H54 (cell line): Measurements from ENCODE around the gene C1QL1.

Experiments used
- DNase-seq: peaks from one replicate; pipeline ENCODE4 v3.0.0; 2011; ENCODE audit warnings: low spot score, mixed read lengths; ENCODE audit not compliant: insufficient read length
- FAIRE-seq: peaks from 3 replicates; lab custom pipeline; 2011; peaks lifted over from hg19 to GRCh38; lab: Jason Lieb, UNC
- POLR2A ChIP-seq: IDR thresholded peaks from 2 replicates; pipeline ENCODE4 v1.6.1; 2011; ENCODE audit warnings: low read depth, mild to moderate bottlenecking, low read length

The C1QL1 gene

DNA sequence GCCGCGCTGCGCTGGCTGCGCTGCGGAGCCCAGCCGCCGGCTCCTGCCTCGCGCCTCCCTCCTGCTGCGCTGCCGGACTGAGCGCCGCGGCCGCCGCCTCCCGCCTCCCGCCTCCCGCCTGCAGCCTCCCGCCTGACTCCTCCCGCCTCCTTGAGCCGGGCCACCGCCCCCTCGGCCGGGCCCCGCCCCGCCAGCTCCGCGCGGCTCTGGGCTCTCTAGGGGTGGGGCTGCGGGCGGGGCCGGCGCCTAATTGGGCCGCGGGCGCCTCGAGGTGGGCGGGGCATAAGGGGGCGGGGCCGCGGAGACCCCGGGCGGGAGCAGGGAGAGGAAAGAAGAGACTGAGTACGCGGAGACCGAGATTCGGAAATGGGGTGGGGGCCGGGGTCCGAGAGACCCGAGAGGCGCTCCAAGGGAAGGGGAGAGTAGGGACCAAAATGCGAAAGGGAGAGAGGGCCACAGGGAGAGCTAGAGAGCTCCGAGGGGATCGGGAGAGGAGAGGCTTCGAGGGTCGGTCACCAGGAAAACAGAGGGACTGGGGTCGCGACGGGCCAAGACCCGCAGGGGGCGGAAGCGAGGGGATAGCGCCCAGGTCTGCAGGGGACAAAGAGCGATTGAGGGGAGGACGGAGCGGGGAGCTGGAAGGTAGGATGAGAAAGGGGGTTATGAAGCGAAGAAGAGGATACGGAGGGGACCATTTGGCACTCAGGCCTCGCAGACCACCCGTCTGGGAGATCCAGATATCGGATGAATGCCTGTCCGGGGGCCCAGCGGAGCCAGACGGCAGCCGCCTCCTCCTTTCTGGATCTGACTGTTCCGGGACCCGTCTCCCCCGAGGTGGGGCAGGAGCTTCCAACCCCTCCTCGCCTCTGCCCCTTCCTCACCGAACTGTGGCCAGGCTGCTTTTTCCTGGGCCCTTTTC, at the start of gene C1QL1:
Gene C1QL1 (minus strand): TSS at position 79 of the 919 bp plus-strand sequence. CDS start 255 bp downstream, outside the sequence.
- peak; percentile 100 for DNase-seq
- TF ChIP-seq POLR2A = peak; percentile 83
- no peak for FAIRE-seq

DNA sequence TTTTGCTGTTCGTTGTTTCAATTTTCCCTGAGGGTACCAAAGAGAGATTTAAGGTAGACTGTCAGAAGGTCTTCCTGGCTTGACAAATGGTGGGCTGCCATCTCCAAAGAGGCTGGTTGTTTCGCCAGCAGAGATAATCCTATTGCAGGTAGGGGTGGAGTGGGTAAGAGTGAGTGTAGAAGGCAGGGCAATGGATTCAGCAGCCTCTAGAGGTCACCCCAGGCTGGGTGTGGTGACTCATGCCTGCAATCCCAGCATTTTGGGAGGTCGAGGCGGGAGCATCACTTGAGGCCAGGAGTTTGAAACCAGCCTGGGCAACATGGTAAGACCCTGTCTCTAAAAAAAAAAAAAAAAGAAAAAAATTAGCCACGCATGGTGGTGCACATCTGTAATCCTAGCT, 48.7 kb upstream of the C1QL1 start:
- FAIRE-seq = no peak
- TF ChIP-seq POLR2A = no peak
- no peak for DNase-seq

GRCh38 chr17:45016237-45016636, 48.1 kb upstream of the C1QL1 start:
- DNase-seq (no peak), FAIRE-seq (no peak)
- no peak for TF ChIP-seq POLR2A

DNA sequence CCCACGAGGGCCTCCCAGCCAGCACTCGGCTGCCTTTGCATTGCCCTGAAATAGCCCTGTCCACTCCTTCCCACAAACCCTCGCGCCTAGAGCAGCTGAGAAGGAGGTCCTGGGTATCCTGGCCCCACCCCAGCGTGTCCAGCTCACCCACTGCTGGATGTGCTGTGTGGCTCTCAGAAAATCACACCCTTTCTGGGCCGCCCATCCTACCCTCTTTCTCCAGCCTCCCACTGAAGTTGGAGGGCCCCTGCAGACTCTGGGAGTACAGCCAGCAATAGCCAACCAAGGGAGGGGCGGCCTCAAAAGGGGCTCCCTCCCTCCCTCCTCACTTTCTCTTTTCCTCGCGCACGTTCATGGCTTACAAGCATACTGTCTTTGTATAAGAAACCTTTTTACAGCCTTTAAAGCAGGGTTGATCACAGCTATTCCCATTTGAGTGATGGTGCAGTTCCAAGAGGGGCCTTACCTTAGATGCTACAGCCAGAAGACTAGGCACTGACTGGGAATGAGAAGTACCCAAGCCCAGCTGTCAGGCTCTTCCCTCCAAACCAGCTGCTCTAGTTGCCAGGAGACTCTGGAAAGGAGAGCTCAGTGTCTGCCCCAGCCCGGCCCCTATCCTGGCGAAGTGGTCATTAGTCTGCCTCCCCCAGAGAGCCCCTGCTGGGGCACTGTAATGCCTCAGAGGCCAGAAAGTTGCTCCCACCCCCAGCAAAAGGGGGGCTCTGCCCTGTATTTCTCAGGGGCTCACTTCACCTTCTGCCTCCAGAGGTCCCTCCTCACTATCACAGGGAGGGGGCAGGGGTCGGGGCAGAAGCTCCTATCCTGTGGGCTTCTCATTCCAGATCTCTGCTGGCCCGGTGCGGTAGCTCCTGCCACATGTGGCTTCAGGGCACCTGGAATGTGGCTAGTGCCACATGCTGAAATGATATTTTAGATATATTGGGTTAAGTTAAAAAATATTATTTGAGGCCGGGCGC, 45.2 kb upstream of the C1QL1 start:
- DNase-seq (no peak), FAIRE-seq (no peak)
- TF ChIP-seq POLR2A = no peak

GRCh38 chr17:45011767-45012166, 43.7 kb upstream of the C1QL1 start:
- TF ChIP-seq POLR2A = no peak
- no peak for FAIRE-seq
- DNase-seq = no peak

DNA sequence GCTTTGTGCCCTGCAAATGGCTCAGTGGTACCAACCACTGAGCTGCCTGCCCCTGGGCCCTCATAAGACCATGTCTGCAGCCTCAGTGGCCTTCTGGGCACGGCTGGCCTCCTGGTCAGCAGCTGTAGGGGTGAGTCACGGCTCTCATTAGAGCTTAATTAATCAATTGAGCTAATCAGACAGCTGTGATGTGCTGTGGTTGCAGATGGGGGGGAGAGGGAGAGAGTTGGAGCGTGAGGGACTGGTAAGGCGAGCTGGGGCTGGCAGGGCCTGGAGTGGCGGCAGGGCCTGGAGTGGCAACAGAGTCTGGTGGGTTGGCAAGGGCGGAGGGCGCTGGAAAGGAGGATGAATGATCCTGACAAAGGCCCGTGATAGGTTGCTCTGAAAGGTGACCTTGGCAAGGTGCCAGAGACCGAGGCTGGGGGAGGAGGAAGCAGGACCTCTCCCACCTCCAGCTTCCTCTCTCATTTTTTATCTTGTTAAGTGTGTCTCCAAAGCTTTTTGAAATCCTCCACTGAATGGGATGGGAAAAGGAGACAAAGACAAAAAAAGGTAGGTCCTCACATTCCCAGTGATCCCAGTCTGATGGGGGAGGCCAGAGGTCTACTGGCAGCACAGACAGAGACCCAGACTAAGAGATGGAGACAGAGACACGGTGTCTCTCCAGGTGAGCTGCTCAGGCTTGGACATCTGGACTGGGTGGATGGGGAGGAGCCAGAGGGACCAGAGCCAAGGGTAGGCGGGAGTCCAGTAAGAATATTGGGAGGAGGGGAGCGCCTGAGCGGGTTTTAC, 41.8 kb upstream of the C1QL1 start:
- TF ChIP-seq POLR2A = no peak
- DNase-seq = no peak
- FAIRE-seq = no peak

DNA sequence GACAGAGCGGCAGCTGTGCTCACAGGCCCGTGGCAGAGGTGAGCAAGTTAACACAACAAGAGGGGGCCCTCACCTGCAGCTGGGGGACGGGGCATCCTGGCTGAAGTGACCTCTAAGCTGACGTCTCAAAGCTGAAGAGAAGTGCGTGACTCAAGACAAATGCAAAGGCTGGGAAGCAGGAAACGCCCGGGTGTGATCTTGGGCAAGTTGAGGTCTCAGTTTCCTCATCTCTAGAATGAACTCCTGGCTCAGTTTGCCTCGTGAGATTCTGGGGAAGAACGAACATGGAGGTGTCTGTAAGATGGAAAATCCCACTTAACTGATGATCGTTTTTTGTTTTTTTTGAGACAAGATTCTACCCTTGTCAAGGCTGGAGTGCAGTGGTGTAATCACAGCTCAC, 40.1 kb upstream of the C1QL1 start:
- FAIRE-seq (no peak), DNase-seq (no peak)
- TF ChIP-seq POLR2A = no peak

DNA sequence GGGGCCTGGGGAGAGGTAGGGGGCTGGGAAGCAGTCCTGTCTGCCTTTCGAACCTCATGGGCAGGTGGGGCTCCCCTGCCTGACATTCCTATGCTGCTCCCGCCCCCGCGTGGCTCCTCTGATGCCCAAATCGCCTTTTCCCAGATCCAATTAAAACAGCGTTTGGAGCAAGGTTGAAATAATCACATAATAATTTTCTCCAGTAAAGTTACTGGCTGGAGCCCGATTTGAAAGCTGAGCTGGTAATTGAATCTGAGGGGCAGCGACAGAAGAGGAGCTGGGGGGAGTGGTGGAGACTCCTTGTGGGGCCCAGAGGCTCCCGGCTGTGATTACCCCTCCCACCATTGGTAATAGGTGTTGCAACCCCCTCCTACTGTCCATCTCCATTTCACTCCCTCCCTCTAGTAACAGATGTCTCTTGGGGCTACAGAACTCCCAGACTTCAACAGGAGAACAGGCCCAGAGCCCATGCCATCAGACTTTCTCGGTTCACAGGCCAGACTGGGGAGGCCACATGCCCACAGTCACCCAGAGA, 38.9 kb upstream of the C1QL1 start:
- TF ChIP-seq POLR2A = no peak
- FAIRE-seq = no peak
- DNase-seq = no peak

DNA sequence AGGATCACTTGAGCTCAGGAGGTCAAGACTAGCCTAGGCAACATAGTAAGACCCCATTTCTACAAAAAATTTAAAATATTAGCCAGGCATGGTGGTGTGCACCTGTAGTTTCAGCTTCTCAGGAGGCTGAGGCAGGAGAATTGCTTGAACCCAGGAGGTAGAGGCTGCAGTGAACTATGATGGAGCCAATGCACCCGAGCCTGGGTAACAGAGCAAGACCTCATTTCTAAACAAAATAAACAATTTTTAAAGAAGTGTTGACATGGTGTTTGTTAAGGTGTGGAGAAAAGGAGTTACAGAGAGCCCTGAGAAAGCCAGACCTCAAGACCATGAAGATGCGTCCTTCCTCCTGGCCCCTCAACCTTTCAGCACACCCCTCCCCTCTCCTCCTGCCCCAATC, 37.6 kb upstream of the C1QL1 start:
- DNase-seq = no peak
- FAIRE-seq = no peak
- TF ChIP-seq POLR2A = no peak

- no peak for DNase-seq
- TF ChIP-seq POLR2A = no peak
- FAIRE-seq = no peak
Measured at GRCh38 chr17:45004388-45004787, 36.3 kb upstream of the C1QL1 start.

GRCh38 chr17:45003877-45004276, 35.8 kb upstream of the C1QL1 start:
- no peak for DNase-seq
- no peak for TF ChIP-seq POLR2A

DNA sequence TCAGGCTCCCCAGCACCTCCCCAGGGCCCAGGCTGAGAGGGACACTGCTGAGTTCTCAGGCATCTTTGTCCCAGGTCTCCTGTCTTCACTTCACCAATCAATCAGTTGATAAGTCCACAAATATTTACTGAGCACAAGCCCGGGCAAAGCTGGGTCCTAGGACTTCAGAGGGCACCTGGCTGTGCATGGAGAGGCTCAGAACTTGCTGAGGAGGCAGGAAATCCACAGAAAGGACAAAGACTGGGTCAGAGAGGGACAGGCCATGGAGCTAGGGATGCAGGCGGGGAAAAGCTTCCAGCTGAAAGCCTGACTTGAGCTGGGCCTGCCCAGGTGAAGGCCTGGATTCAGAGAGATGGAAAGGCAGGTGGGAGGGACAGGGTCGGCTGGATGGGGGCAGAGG, 33.2 kb upstream of the C1QL1 start:
- TF ChIP-seq POLR2A = no peak
- FAIRE-seq (no peak), DNase-seq (no peak)

More at GRCh38 chr17:45003877-45004276, 35.8 kb upstream of the C1QL1 start:
- FAIRE-seq = no peak

DNA sequence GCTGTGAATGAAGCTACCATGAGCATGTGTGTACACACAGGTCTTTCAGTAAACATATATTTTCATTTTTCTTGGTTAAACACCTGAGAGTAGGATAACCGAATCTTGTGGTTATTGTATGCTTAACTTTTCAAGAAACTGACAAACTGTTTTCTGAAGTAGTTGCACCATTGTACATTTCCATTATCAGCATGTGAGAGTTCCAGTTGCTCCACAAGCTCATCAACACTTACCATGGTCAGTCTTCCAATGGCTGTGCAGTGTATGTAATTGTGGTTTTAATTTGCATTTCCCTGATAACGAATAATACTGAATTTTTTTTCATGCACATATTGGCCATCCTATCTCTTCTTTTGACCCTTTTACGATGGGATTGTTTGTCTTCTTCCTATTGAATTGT, 31.3 kb upstream of the C1QL1 start:
- no peak for TF ChIP-seq POLR2A
- DNase-seq = no peak
- no peak for FAIRE-seq
